ENCODE measurements around the gene COL28A1.

Gene COL28A1

DNA sequence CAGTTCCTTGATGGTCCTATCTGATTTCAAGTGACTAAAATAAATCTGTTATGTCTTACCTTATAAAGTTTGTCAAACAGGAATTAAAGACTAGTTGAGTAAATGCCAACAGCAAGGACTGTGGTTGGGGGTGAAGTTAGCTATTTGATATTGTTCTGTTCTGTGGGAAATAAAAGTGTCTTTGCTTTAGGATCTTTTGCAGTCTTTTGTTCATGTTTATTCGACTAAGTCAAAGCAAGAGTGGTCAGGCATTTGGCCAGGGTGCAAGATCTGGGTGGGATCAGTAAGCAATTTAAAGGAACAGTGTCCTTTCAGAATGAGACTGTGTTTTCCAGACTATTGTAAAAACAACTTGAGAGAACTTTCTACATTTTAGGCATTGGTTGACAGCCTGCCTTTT lies at the start of gene COL28A1:
COL28A1 (minus strand) TSS at position 183 of the 400 bp plus-strand sequence. CDS start 2,998 bp downstream, outside the sequence.
- DNase-seq (ENCODE audit: low spot score) = no peak

DNA sequence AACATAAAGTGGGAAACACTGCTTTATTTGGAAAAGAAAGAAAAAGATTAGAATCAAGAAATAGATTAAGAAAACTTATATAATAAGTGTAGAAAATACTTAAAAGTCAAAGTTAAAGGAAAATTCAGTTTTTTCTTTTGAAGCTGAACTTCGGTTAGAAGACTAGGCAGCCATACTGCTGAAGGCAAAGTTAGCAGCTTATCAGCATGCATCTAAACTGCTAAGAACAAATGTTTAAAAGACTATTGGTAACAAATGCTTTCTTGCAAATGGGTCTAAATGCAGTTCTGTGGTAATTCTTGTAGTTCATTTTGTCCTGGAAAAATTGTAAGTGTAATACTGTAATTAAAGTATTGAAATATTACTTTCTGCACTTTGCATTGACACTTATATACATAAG lies 49.0 kb upstream of the COL28A1 start:
- no peak for DNase-seq (ENCODE audit: low spot score)

DNA sequence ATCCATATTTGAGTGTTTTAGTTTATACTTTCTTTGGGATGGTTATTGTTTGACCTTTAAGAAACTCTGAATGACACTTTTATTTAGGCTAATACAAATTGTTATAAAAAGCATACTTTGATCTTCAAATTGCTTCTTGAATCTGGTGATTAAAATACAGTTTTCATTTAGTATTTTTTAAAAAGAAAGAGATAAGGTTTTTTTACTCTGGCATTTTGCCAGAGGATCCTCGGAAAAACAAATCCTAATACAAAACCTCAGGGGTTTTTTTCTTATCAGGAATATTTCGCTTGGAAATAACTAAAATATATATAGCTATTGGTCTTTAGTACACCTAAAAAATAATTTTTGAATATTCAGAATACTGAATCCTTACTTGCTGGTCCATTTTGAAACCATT lies 48.1 kb upstream of the COL28A1 start:
- no peak for DNase-seq (ENCODE audit: low spot score)

DNA sequence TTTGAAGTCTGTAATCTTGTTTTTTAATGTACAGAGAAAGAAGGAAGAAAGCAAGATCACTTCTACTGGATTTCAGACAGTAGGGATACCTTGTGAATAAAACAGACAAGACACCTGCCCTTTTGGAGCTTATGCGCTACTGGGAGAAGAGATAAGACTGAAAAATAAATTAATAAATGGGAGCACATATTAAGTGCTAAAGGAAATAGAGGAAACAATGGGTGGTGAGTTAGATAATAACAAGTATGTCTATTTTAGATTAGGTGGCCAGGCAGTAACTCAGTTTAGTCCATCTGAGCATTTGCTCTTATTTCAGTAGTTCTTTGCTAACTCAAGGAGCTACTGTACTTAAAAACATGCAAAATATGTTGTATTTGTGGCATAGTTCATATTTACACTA lies 46.9 kb upstream of the COL28A1 start:
- DNase-seq (ENCODE audit: low spot score) = no peak

DNA sequence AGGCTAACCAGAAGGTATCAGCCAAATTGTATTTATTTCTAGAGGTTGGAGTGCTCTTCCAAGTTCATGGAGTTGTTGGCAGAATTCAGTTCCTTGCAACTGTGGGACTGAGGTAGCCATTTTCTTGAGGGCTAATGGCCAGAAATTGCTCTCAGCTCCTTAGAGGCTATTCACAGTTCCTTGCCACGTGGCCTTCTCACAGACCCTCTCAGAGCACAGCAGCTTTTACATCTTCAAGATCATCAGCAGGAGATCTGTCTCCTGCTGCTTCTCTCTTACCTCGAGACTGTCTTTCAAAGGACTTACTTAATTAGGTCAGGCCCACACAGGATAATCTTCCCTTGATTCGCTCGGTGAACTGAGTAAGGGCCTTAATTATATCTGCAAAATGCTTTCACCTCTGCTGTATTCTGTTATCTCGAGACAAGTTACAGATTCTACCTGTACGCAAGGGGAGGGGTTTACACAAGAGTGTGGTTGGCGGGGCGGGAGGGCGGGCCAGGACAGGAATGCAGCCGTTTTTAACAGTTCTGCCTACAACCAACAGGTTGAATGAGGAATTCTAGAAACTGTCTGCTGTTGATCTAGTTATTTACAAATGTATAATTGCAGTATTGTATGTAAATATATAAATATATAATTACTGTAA lies 46.0 kb upstream of the COL28A1 start:
- no peak for DNase-seq (ENCODE audit: low spot score)

DNA sequence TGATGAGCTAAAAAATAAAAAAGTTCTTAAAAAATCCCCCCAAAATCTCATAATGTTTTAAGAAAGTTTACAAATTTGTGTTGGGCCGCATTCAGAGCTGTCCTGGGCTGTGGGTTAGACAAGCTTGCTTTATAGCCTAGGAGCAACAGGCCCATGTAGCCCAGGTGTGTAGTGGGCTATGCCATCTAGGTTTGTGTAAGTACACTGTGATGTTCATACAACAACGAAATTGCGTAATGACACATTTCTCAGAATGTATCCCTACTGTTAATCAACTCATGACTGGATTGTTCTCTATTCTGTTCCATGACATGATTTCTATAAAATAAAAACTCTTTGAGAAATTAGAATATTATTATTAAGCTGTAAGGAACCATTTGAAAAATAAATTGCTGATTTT lies 44.0 kb upstream of the COL28A1 start:
- no peak for DNase-seq (ENCODE audit: low spot score)

DNA sequence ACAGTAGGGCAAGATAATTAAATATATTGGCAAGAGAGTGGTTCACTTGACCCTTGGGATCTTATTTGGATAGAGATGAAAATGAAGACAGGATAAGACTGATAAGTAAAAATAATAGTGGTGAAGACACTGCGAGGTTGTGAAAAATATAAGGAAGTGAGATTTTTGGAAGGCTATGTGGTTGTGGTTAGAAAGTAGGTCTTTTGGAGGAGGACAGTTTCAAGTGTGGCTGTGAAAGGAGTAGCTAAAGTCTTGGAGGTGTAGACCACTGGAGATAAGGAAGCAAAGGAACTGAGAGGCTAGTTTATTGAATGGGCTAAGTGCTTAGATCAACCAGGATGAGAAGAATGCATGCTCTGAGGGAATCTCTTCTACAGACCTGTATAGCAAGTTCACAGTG lies 42.2 kb upstream of the COL28A1 start:
- no peak for DNase-seq (ENCODE audit: low spot score)

DNA sequence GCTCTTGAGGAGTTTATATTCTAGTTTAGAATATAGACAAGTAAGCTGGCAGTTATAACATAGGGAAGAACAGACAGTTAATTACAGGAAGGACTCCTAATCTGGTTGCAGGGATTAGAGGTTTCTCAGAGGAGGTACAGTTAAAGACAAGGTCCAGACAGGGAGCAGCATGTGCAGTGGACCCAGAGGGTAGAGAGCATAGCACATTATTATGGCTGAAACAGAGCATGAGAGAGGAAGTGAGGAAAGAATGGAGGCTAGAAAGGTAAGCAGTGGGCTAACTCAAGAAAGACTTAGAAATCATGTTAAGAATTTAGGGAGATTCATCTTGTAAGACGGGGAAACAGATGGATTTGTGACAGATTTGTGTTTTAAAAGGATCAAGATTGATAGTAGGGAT lies 40.7 kb upstream of the COL28A1 start:
- DNase-seq (ENCODE audit: low spot score) = no peak

DNA sequence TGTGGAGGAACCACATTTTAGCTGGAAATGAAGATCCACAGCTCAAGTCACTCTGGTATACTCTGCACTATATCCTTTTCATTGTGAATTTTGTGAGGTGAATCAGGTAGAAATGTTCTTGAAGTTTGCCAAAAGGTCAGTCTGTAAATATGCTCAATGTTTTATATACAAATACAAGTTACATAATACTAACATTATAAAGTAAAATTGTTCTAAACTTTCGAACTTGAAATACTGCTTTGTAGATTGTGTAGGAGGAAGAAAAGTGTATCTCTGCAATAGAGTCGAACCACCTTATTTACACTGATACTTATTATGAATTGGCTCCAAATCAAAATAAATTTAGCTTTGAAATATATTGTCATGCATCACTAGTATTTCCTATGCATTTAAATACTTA lies 38.0 kb upstream of the COL28A1 start:
- DNase-seq (ENCODE audit: low spot score) = no peak

DNA sequence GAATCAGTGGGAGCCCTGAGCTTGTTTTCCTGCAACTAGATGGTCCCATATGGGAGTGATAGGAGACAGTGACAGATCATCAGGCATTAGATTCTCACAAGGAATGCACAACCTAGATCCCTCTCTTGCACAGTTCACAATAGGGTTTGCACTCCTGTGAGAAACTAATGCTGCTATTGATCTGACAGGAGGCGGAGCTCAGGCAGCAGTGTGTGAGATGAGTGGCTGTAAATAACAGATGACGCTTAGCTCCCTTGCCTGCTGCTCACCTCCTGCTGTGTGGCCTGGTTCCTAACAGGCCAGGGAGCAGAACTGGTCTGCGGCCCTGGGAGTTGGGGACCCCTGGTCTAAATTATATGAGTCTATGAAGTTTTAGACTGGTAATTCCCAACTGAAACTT lies 34.9 kb upstream of the COL28A1 start:
- DNase-seq (ENCODE audit: low spot score) = no peak

DNA sequence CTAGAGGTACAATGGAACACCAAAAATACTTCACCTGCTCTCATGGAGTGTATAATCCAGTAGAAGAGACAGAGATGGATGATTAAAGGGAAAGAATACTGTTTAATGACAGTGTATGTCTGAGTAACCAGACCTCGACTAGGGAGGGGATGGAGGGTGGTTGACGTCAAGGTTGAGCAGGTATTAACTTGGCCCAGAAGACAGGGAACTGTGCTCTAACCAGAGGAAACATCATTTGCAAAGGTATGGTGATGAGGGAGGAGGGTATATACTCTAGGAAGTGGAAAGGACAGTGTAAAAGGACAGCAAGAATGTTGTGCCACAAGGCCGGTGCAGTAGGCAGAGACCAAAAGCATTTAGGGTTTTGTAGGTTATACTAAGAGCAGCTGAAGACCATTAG lies 33.9 kb upstream of the COL28A1 start:
- no peak for DNase-seq (ENCODE audit: low spot score)

DNA sequence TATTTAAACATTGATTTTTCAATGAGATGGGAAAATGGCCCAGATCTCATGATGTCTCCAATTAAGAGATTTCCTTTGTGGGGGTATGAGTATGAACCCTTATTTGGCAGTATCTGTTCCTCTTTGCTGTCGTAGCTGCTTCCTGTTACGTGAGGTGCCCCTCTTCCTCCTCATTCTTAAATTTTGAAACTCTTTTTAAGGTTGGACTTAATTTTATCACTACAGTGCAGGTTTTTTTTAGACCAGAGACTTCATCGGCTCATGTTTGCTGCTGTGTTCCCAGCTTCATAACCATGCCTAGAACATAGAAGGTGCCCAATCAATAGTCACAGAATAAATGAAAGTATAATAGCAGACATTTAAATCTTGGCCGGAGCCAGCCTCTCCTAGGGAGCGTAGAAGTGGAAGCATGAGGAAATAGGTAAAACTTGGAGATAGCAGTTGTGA lies 33.4 kb upstream of the COL28A1 start:
- DNase-seq (ENCODE audit: low spot score) = peak; percentile 56

DNA sequence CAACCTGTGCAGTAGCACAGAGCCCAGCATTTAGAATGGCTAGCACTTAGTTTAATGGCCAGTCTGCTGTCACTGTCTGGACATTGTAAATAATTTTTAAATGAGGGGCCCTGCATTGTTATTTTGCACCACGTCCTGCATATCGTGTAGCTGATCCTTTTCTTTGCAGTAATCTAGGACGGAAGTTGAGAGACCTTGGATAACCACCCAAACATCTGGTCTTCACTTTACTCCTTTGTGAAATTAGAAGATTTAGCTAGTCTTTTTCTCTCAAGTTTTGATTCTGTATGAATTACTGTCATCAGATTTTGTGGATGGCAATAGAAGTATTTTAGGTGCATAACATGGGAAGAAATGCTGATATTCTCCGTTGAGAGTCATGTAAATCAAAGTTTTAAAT lies 32.9 kb upstream of the COL28A1 start:
- DNase-seq (ENCODE audit: low spot score) = no peak

DNA sequence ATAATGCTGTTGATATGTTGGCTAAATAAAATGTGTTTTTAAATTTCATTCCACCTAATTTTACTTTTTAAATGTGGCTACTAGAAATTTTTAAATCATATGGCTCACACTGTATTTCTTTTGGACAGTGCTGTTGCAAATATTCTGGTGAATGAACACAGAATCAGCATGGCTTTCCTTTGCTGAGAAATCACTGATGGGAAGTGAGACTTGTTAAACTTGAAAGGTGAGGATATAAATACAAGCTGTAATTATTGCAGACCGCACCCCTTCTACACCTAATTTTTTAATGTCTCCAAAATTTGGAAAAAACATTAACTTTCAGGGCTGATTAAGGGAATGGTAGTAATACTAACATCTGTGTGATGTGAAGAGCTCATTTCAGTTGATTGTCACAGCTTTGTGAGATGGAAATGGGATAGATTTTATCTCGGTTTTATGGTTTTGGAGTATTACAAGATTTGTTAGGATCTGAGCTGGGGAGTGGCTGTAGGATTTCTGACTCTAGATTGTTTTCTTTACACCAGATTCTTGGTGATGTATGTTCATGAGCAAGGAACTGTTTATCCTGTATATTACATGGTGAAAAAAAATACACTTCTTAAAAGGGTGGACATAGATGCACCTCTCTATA lies 32.3 kb upstream of the COL28A1 start:
- DNase-seq (ENCODE audit: low spot score) = no peak

DNA sequence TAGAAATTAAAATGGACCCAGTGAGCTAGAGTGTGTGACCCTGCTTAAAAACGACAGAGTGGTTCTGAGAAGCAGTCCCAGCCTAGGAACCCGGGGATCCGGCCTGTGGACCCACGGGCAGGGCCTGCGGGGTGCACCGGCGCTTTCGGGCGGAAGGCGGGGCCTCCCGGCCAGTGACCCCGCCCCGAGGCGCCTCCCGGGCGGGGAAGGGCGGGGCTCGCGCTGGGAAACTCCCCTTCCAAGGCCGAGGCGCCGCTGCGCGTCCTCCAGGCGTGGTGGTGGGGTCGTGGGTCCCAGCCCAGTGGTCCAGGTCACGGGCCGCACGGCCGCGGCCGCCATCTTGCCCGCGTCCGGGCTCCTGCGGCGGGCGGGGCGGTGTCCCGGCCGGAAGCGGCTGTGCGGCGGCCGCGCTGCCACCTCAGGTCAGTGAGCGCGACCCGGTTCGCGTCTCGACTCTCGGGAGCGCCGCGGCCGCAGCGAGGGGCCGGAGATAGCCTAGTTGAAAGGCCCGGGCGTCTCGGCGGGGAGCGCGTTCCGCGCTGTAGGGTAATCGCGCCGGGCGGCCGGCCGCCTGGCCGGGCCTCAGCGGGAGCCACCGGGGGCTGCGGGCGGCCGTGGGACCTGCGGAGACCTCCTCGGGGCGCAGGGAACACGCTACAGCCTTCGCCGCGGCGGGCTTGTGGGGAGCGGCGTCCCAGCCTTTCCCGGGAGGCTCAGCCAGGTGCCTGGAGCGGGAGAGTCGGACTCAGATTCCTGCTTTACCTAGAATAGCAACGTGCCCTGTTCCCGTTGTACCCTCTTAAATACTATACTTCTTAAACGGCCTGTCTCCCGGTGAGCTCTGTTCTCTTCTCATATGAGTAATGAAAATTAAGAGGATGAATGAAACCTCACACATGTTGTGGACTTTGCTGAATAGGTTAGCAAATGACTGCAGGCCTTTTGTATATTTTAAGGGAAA lies 31.3 kb upstream of the COL28A1 start, which contains the start of gene MIOS:
MIOS (plus strand) TSS at position 234 of the 961 bp plus-strand sequence. CDS start 5,592 bp downstream, outside the sequence.
- DNase-seq (ENCODE audit: low spot score) = peak; percentile 71

DNA sequence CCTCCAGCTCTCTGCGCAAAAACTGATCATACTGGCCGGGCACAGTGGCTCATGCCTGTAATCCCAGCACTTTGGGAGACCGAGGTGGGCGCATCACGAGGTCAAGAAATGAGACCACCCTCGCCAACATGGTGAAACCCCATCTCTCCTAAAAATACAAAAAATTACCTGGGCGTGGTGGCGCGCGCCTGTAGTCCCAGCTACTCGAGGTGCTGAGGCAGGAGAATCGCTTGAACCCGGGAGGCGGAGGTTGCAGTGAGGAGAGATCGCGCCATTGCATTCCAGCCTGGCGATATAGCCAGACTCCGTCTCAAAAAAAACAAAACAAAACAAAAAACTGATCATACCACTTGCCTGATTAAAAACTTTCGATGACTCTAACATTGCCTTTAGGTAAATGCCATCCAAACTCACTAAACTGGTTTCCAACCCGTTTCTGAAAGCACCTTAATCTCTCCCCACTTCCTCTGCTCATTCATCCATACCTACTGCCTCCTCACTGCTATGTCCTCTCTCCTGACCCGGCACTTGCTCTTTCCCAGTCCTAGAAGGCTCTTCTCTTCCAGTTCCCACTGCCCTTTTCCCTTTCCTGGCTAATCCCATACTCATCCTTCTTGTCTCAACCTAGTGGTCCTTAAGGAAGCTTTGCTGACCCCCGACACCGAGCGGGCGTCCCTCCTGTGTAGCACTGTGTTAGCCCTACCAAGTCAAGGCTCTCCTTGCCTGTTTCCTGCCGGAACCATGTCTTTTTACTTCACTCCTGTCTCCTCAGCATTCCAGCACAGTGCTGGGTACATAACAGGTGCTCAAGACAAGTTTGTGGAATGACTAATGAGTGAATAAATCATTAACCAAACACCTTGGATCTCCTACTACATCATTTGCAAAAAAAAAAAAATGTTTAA lies 30.3 kb upstream of the COL28A1 start:
- DNase-seq (ENCODE audit: low spot score) = no peak

DNA sequence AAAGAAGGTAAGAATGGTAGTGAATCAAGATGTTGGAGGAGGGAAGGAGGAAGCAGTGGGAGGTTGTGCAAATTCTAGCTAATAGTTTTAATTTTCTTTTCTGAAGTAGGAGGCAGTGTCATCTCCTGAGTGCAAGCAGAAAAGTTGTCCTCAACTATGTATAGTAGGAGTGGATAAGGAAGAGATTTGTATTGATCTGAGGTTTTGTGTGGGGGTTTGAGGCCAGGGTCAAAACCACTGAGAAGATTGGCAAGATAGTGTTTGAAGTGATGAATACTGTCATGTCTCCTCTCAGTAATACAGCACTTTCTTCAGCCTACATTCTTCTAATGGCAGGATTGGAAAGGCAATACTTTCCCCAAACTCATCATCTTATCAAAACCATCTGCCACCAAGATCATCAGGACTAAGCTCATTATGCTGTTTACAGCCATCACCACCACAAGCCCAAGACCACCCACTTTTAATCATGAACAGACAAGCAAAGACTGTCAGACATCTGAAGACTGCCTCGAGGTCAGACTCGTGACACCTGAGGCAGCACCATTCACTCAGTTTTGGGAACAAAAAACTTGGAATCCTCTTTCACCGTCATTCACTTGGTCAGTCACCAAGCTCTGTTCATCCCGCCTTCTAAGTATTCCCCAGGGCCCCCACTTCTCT lies 29.5 kb upstream of the COL28A1 start:
- DNase-seq (ENCODE audit: low spot score) = no peak

DNA sequence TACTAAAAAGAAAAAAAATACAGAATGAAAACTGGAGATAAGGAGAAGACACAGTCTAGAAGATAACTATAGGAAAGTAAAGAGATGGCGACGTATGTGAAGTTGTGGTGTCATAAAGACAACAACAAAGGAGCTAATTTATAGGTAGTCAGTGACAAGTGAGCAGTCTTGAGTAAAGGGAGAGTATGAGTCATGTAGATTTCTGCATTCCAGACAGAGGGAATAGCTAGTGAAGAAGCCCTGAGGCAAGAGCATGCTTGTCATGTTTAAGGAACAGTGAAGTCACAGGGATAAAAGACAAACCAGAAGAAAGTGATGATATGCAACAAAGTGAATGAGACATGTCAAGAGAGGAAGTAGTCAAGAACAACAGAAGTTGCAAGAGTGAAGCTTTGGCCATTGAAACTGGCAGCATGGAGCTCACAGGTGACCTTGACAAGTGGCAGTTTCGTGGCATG lies 28.7 kb upstream of the COL28A1 start:
- DNase-seq (ENCODE audit: low spot score) = no peak

DNA sequence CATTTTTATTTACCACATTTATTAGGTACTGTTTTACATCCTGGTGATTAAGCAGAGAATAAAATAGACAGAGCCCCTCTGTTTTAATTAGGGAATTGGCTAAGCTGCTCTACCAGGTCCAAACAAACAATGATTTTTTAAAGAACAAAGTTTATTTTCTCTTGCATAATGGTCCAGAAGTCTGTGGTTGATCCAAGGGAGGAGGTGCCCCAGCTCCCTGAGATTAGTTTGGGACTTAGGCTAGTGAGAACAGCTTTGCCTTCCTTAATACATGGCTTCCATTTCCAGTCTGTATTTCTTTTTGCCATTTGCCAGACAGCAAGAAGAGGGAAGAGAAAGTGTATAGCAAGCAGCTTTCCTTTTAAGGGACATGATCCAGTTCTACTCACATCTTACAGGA lies 28.1 kb upstream of the COL28A1 start:
- DNase-seq (ENCODE audit: low spot score) = no peak

DNA sequence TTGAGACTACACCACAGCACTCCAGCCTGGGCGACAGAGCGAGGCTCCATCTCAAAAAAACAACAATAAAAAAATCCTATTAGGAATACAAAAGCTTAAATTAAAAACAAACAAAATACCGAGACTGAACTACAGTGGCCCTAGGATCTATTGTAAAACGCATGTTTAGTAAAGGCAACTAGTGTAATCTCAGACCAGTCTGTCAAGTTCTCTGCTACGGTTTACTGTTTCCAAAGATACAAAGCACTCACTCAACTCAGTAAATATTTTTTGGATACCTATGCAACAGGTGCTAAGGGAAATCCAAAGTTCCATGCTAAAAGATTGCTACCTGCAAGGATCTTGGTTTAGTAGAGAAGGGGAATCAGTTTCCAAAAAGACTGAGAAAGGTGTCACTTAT lies 27.6 kb upstream of the COL28A1 start:
- DNase-seq (ENCODE audit: low spot score) = no peak

DNA sequence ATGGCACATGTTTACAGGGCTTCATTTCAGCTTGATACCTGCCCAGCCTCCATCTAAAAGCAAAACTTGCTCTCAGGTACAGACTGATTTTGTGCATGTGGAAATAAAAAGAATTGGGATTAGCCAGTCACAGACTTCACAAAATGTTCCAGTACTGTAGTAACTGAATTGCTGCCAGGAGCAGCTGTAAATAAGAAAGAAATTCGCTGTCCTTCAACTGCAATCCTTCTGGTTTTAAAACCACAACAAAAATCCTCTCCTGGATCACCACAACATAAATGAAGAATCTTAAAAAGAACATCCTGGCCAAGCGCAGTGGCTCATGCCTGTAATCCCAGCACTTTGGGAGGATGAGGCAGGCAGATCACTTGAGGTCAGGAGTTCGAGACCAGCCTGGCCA lies 27.1 kb upstream of the COL28A1 start:
- DNase-seq (ENCODE audit: low spot score) = no peak
